ENCODE results near the gene TRIM7.

- TF ChIP-seq CTCF (conservative IDR thresholded peaks at IDR 0.05; ENCODE audit: low read length) (no peak), EZH2phosphoT487 (IDR thresholded peaks at IDR 0.05; ENCODE audit: borderline replicate concordance) (no peak)
Observed at GRCh38 chr5:181153814-181154213, 51.2 kb downstream of the TRIM7 start.
